Liver (tissue), 9 donors: ENCODE results near the gene GM2A. TPM values are rescaled to one million over a fixed set of nuclear protein-coding genes. Genes with fewer than 3 reads are reported as not detected.

Source experiments
- DNase-seq: peaks from one replicate; pipeline ENCODE4 v3.0.0-alpha.2; 2017; ENCODE audit warnings: low spot score
- H3K27ac ChIP-seq, 2 donors: one replicate each; pipeline ENCODE4 v1.7.0; 2013; ENCODE audit warnings: inconsistent platforms in 2 of 2, low read length in 2 of 2, control low read depth in 1 of 2, low read depth in 1 of 2, mild to moderate bottlenecking in 1 of 2
- H3K27me3 ChIP-seq, 4 donors: one replicate each; pipeline versions ENCODE4 v1.6.1 to v1.7.0; 2013; ENCODE audit warnings: low read length in 3 of 4, inconsistent platforms in 1 of 4, mild to moderate bottlenecking in 1 of 4, moderate library complexity in 1 of 4; ENCODE audit not compliant: control insufficient read depth in 4 of 4, insufficient read depth in 4 of 4
- H3K36me3 ChIP-seq, 4 donors: one replicate each; pipeline versions ENCODE4 v1.6.1 to v1.7.0; 2013; ENCODE audit warnings: low read length in 3 of 4, mild to moderate bottlenecking in 3 of 4, low read depth in 1 of 4, moderate library complexity in 1 of 4; ENCODE audit not compliant: control insufficient read depth in 4 of 4, insufficient read depth in 3 of 4
- H3K4me1 ChIP-seq, 4 donors: one replicate each; pipeline versions ENCODE4 v1.6.1 to v1.7.0; 2013; ENCODE audit warnings: low read length in 3 of 4, mild to moderate bottlenecking in 3 of 4, moderate library complexity in 1 of 4; ENCODE audit not compliant: control insufficient read depth in 4 of 4, insufficient read depth in 4 of 4
- H3K4me3 ChIP-seq, 3 donors: one replicate each; pipeline versions ENCODE4 v1.6.1 to v1.7.0; 2013; ENCODE audit warnings: low read length in 3 of 3, control low read depth in 1 of 3, low read depth in 1 of 3, mild to moderate bottlenecking in 1 of 3
- H3K9ac ChIP-seq, 2 donors: one replicate each; pipeline ENCODE4 v1.7.0; 2013; ENCODE audit warnings: low read length in 2 of 2, mild to moderate bottlenecking in 2 of 2, moderate library complexity in 2 of 2, control low read depth in 1 of 2, low read depth in 1 of 2
- H3K9me3 ChIP-seq, 4 donors: one replicate each; pipeline versions ENCODE4 v1.6.1 to v1.7.0; 2013; ENCODE audit warnings: low read length in 3 of 4; ENCODE audit not compliant: control insufficient read depth in 4 of 4
- CTCF ChIP-seq: fragments of 150-350 bp; IDR thresholded peaks from 2 replicates; pipeline ENCODE4 v1.5.1; 2017; ENCODE audit warnings: improper control_type of control experiment, low read depth, low read length; ENCODE audit not compliant: missing input control
- EGR1 ChIP-seq, 2 donors: IDR thresholded peaks; 2 replicates each; pipeline ENCODE4 v1.6.1; 2016 to 2018; ENCODE audit warnings: antibody characterized with exemption in 2 of 2, low read depth in 2 of 2
- FOXA1 ChIP-seq: IDR thresholded peaks from 2 replicates; pipeline ENCODE4 v1.6.1; 2016; ENCODE audit warnings: antibody characterized with exemption
- FOXA2 ChIP-seq: IDR thresholded peaks from 2 replicates; pipeline ENCODE4 v1.6.1; 2016; ENCODE audit warnings: antibody characterized with exemption
- GABPA ChIP-seq, 2 donors: IDR thresholded peaks in 1 of 2; conservative IDR thresholded peaks in 1 of 2; 2 replicates each; pipeline ENCODE4 v1.6.1; 2016; ENCODE audit warnings: antibody characterized with exemption in 2 of 2, mild to moderate bottlenecking in 1 of 2, moderate library complexity in 1 of 2
- HNF4A ChIP-seq, 2 donors: conservative IDR thresholded peaks; 2 replicates each; pipeline ENCODE4 v1.6.1; 2016; ENCODE audit warnings: antibody characterized with exemption in 2 of 2, mild to moderate bottlenecking in 2 of 2
- HNF4G ChIP-seq: IDR thresholded peaks from 2 replicates; pipeline ENCODE4 v1.6.1; 2016; ENCODE audit warnings: antibody characterized with exemption
- JUND ChIP-seq, 2 donors: IDR thresholded peaks; 2 replicates each; pipeline ENCODE4 v1.6.1; 2016; ENCODE audit warnings: antibody characterized with exemption in 2 of 2
- MAX ChIP-seq: IDR thresholded peaks from 2 replicates; pipeline ENCODE4 v1.6.1; 2016; ENCODE audit warnings: antibody characterized with exemption
- NR2F2 ChIP-seq: IDR thresholded peaks from 2 replicates; pipeline ENCODE4 v1.6.1; 2016; ENCODE audit warnings: antibody characterized with exemption
- RAD21 ChIP-seq, 2 donors: IDR thresholded peaks; 2 replicates each; pipeline ENCODE4 v1.6.1; 2016; ENCODE audit warnings: antibody characterized with exemption in 2 of 2, mild to moderate bottlenecking in 2 of 2
- REST ChIP-seq: IDR thresholded peaks from 2 replicates; pipeline ENCODE4 v1.6.1; 2016; ENCODE audit warnings: antibody characterized with exemption, mild to moderate bottlenecking
- RXRA ChIP-seq, 2 donors: IDR thresholded peaks; 2 replicates each; pipeline ENCODE4 v1.6.1; 2017 to 2018; ENCODE audit warnings: antibody characterized with exemption in 2 of 2, mild to moderate bottlenecking in 1 of 2
- SP1 ChIP-seq: IDR thresholded peaks from 2 replicates; pipeline ENCODE4 v1.6.1; 2018; ENCODE audit warnings: antibody characterized with exemption, mild to moderate bottlenecking
- TAF1 ChIP-seq: conservative IDR thresholded peaks from 2 replicates; pipeline ENCODE4 v1.6.1; 2016; ENCODE audit warnings: antibody characterized with exemption, mild to moderate bottlenecking
- YY1 ChIP-seq: IDR thresholded peaks from 2 replicates; pipeline ENCODE4 v1.6.1; 2016; ENCODE audit warnings: antibody characterized with exemption, mild to moderate bottlenecking
- ZBTB33 ChIP-seq: IDR thresholded peaks from 2 replicates; pipeline ENCODE4 v1.6.1; 2016; ENCODE audit warnings: antibody characterized with exemption
- WGBS: extraction: QIAGEN DNeasy Blood & Tissue Kit; methylation state at CpG from one replicate; pipeline ENCODE4 v1.1.7; 2013; 5-methylcytosine and 5-hydroxymethylcytosine counted together
- polyA plus RNA-seq, 2 donors: library from polyadenylated mRNA; stranded (reverse) in 1 of 2; unstranded in 1 of 2; fragments of 200-250 nt in 1 of 2; fragments of >200 nt in 1 of 2; fragmentation: Nextera tagmentation in 1 of 2; extraction: Ambion mirVana in 1 of 2; gene quantifications; one replicate each; pipeline versions ENCODE4 v1.2.1 to v1.2.3, GENCODE V29; 2013 to 2015
- total RNA-seq, 2 donors: library from RNA; depleted of rRNA; stranded (reverse); fragments of >200 nt; gene quantifications; one replicate each; pipeline ENCODE4 v1.2.3, GENCODE V29; 2014
- TF ChIP-seq, protein P1 (sequence below): IDR thresholded peaks from 2 replicates; pipeline ENCODE4 v1.6.1; 2016; ENCODE audit warnings: antibody characterized with exemption
- donor health status: healthy.
- donor health status: healthy.
- donor health status: healthy.
- donor health status: healthy.
- donor health status: healthy.

The GM2A gene
- total and polyA plus RNA-seq, 4 donors: 4.1 to 14.5 (median 10.6) TPM

DNA sequence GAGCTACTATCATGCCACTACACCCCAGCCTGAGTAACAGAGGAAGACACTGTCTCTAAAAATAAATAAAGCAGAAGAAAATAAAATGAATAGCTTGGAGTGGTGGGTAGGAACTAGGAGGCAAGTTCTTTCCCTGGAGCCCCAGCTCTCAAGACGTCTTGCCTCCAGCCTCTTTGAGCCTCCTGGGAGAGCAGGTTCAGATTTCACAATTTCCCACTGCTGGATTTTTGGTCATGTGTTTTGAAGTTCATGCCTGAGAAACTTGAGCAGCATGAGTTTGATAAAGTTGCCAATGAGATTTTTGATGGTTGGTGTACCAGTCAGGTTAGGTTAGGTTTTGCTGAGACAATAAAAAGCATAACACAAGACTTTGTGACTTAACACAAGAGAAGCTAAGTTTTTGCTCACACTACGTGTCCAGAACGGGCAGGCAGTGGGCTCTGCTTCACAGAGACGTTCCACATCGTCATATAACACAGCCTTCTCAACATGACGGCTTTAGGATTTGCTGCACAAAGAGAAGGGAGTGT is 25.0 kb upstream of the GM2A start:
- peaks cover 0 to 6% (median 5%) of the 10 kb centered on the region in 4 donors for H3K4me1 ChIP-seq
- H3K9me3 ChIP-seq: no peaks in the 10 kb centered on the region

More for the DNA sequence above, 25.0 kb upstream of the GM2A start:
- TF ChIP-seq, protein P1, sequence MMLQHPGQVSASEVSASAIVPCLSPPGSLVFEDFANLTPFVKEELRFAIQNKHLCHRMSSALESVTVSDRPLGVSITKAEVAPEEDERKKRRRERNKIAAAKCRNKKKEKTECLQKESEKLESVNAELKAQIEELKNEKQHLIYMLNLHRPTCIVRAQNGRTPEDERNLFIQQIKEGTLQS: no peak
- TF ChIP-seq MAX: no peak
- no peak for TF ChIP-seq FOXA1
- no peak for TF ChIP-seq CTCF
- no peak for TF ChIP-seq RAD21 (IDR thresholded peaks at IDR 0.05)
- TF ChIP-seq HNF4G: no peak
- no peak for TF ChIP-seq GABPA (IDR thresholded peaks at IDR 0.05 in 1 of 2, conservative IDR thresholded peaks at IDR 0.05 in 1 of 2)
- TF ChIP-seq JUND (IDR thresholded peaks at IDR 0.05): no peak
- no peak for TF ChIP-seq SP1
- TF ChIP-seq REST: no peak
- TF ChIP-seq HNF4A (conservative IDR thresholded peaks at IDR 0.05): no peak
- no peak for TF ChIP-seq ZBTB33
- no peak for TF ChIP-seq NR2F2
- TF ChIP-seq FOXA2: no peak
- no peak for TF ChIP-seq EGR1 (IDR thresholded peaks at IDR 0.05; ENCODE audit: low read depth in 2 of 2)
- no peak for TF ChIP-seq RXRA (IDR thresholded peaks at IDR 0.05)
- TF ChIP-seq TAF1: no peak
- no peak for TF ChIP-seq YY1
- no peaks in the 10 kb centered on the region for H3K27me3 ChIP-seq
- H3K4me3 ChIP-seq: no peak overlapping the region
- H3K36me3 ChIP-seq: no peaks in the 10 kb centered on the region
- no peak overlapping the region for H3K27ac ChIP-seq
- WGBS: 80% methylated on average over 6 of the region's 6 CpGs
- DNase-seq: no peak
- H3K9ac ChIP-seq: no peak overlapping the region
